K562 (cell line): ENCODE results near the gene BCL2L1. TPM values are rescaled to one million over a fixed set of nuclear protein-coding genes. Genes with fewer than 3 reads are reported as not detected.

Source experiments
- ATAC-seq: fragments of 200-7000 bp; cut with Tn5 transposase; 3 replicates; pipeline ENCODE4 v1.9.1; 2020; ENCODE audit warnings: moderate library complexity
- BruUV-seq: library from RNA; stranded (reverse); fragments of 400-500 nt; replicated peaks from 2 replicates; lab custom pipeline; 2021; lab: Mats Ljungman, UMichigan
- CTCF ChIA-PET: fragments of 300-600 bp; formaldehyde crosslinking; extraction: SDS; loops from one replicate; lab custom pipeline; 2021; ENCODE audit warnings: low intra/inter-chr PET ratio; lab: Yijun Ruan, JAX
- POLR2A ChIA-PET: fragments of 300-600, 350-650 bp; sonication (Branson Sonifier 250); formaldehyde crosslinking; extraction: SDS; loops from one replicate; lab custom pipeline; 2021; ENCODE audit warnings: antibody characterized with exemption, inconsistent platforms; lab: Yijun Ruan, JAX
- DNase-seq, 4 experiments: peaks; one replicate each; pipeline versions ENCODE4 v3.0.0 to v3.0.0-alpha.2; 2011 to 2018; ENCODE audit warnings: low spot score in 3 of 4, mixed read lengths in 3 of 4; ENCODE audit errors: extremely low read depth in 1 of 4
- FAIRE-seq: peaks from 2 replicates; lab custom pipeline; 2011; peaks lifted over from hg19 to GRCh38; lab: Jason Lieb, UNC
- H2AFZ ChIP-seq: 2 replicates; pipeline ENCODE4 v1.6.0; 2011; ENCODE audit warnings: low read depth, low read length, control low read depth, inconsistent platforms
- H3K27ac ChIP-seq: fragments of 200-600 bp; 3 replicates; pipeline ENCODE4 v1.8.0; 2011; ENCODE audit warnings: low read depth, mild to moderate bottlenecking, control low read depth, inconsistent platforms, low read length, moderate library complexity, mixed read lengths; ENCODE audit errors: extremely low read depth
- H3K27me3 ChIP-seq, 2 experiments: fragments of 300-600 bp in 1 of 2; 2 replicates in 1 of 2; 3 replicates in 1 of 2; pipeline versions ENCODE4 v1.6.0 to v1.8.0; 2011; ENCODE audit warnings: inconsistent platforms in 2 of 2, low read length in 2 of 2, mild to moderate bottlenecking in 1 of 2, mixed read lengths in 1 of 2, moderate library complexity in 1 of 2; ENCODE audit not compliant: control insufficient read depth in 2 of 2, insufficient read depth in 2 of 2
- H3K36me3 ChIP-seq: fragments of 300-600 bp; 3 replicates; pipeline ENCODE4 v1.8.0; 2011; ENCODE audit warnings: mild to moderate bottlenecking, low read length, inconsistent platforms; ENCODE audit not compliant: control insufficient read depth, insufficient read depth
- H3K4me1 ChIP-seq, 2 experiments: fragments of 200-600 bp in 1 of 2; replicated peaks in 1 of 2; 2 replicates in 1 of 2; 3 replicates in 1 of 2; pipeline versions ENCODE4 v1.5.1 to v1.8.0; 2011; ENCODE audit warnings: inconsistent platforms in 2 of 2, low read length in 2 of 2, mild to moderate bottlenecking in 1 of 2, mixed read lengths in 1 of 2, moderate library complexity in 1 of 2; ENCODE audit not compliant: control insufficient read depth in 2 of 2, insufficient read depth in 2 of 2
- H3K4me2 ChIP-seq: 2 replicates; pipeline ENCODE4 v1.6.1; 2011; ENCODE audit warnings: low read length, control low read depth, inconsistent platforms, mixed read lengths; ENCODE audit not compliant: insufficient read depth
- H3K4me3 ChIP-seq: fragments of 200-600 bp; sonication (generic), shearing (Covaris generic); 2 replicates; pipeline ENCODE4 v1.5.1; 2016; ENCODE audit warnings: control low read depth, inconsistent platforms
- H3K79me2 ChIP-seq: fragments of 200-600 bp; 3 replicates; pipeline ENCODE4 v1.8.0; 2011; ENCODE audit warnings: low read length, inconsistent platforms; ENCODE audit not compliant: control insufficient read depth, insufficient read depth
- H3K9ac ChIP-seq, 2 experiments: 2 replicates each; pipeline versions ENCODE4 v1.6.0 to v1.6.1; 2011; ENCODE audit warnings: low read depth in 2 of 2, low read length in 2 of 2, control low read depth in 1 of 2, inconsistent platforms in 1 of 2, mild to moderate bottlenecking in 1 of 2, mixed read lengths in 1 of 2; ENCODE audit not compliant: insufficient read depth in 1 of 2
- H3K9me1 ChIP-seq: one replicate; pipeline ENCODE4 v1.6.0; 2011; ENCODE audit warnings: inconsistent platforms, mild to moderate bottlenecking, low read length, moderate library complexity; ENCODE audit not compliant: control insufficient read depth, insufficient read depth
- H3K9me3 ChIP-seq: replicated peaks from 2 replicates; pipeline ENCODE4 v1.5.1; 2011; ENCODE audit warnings: low read depth, low read length, inconsistent platforms; ENCODE audit not compliant: control insufficient read depth, insufficient read depth
- H4K20me1 ChIP-seq: replicated peaks from 2 replicates; pipeline ENCODE4 v1.6.1; 2011; ENCODE audit warnings: low read length, inconsistent platforms, mixed read lengths; ENCODE audit not compliant: control insufficient read depth, insufficient read depth
- E2F4 ChIP-seq: sonication (generic); formaldehyde crosslinking; IDR thresholded peaks from 2 replicates; pipeline ENCODE4 v1.8.0; 2022; ENCODE audit warnings: mild to moderate bottlenecking, low read depth, missing genetic modification reagents
- HMGN3 ChIP-seq: IDR thresholded peaks from 2 replicates; pipeline ENCODE4 v1.6.1; 2011; ENCODE audit warnings: borderline replicate concordance, low read depth, mild to moderate bottlenecking, mixed read lengths, low read length; ENCODE audit not compliant: insufficient read length; ENCODE audit errors: extremely low read depth
- RFX5 ChIP-seq: IDR thresholded peaks from 2 replicates; pipeline ENCODE4 v1.6.1; 2011; ENCODE audit warnings: low read depth, mild to moderate bottlenecking, improper control_type of control experiment, low read length
- STAG1 ChIP-seq: sonication (generic); formaldehyde crosslinking; IDR thresholded peaks from 2 replicates; pipeline ENCODE4 v1.5.0; 2020; ENCODE audit warnings: missing genetic modification reagents, borderline replicate concordance
- TEAD2 ChIP-seq: fragments of 450-650 bp; IDR thresholded peaks from 2 replicates; pipeline ENCODE4 v1.6.1; 2016; ENCODE audit warnings: missing genetic modification characterization, control low read depth, missing compliant biosample characterization
- ZNF121 ChIP-seq: sonication (generic); formaldehyde crosslinking; conservative IDR thresholded peaks from 2 replicates; pipeline ENCODE4 v1.8.0; 2022; ENCODE audit warnings: missing genetic modification reagents
- ZNF143 ChIP-seq: sonication (generic); formaldehyde crosslinking; IDR thresholded peaks from 2 replicates; pipeline ENCODE4 v1.9.0; 2022; ENCODE audit warnings: mild to moderate bottlenecking, missing genetic modification reagents
- ZNF175 ChIP-seq: fragments of 200-800 bp; sonication (Bioruptor generic); IDR thresholded peaks from 2 replicates; pipeline ENCODE4 v1.6.1; 2016; ENCODE audit warnings: low read depth, mild to moderate bottlenecking, missing genetic modification characterization, missing compliant biosample characterization
- WGBS: fragments of 100-300 bp; shearing (Covaris generic); methylation state at CpG from one replicate; pipeline ENCODE4 v1.1.6; 2016; ENCODE audit warnings: low coverage, mixed read lengths; ENCODE audit not compliant: insufficient coverage; ENCODE audit errors: missing lambda C conversion rate; 5-methylcytosine and 5-hydroxymethylcytosine counted together
- in situ Hi-C: fragments of 300-500 bp; cut with MboI; formaldehyde crosslinking; loops from 4 replicates; pipeline ENCODE4 v1.15.0; 2018; ENCODE audit warnings: inconsistent platforms, mixed read lengths
- intact Hi-C: fragments of 100-400 bp; cut with micrococcal nuclease; formaldehyde crosslinking; loops from 2 replicates; pipeline ENCODE4 v1.14.2; 2022
- polyA plus RNA-seq, 8 experiments: library from polyadenylated mRNA; depleted of rRNA in 4 of 8; stranded (reverse) in 5 of 8; unstranded in 3 of 8; fragments of >200 nt; fragmentation: Nextera tagmentation in 2 of 8; fragmentation: Illumina TruSeq in 1 of 8; extraction: Ambion mirVana in 2 of 8; extraction: Trizol in 1 of 8; gene quantifications; 2 replicates each; pipeline versions ENCODE4 v1.2.1 to v1.2.3, GENCODE V29; 2011 to 2014; ENCODE audit warnings: inconsistent platforms in 1 of 8, missing spikeins in 1 of 8
- total RNA-seq, 7 experiments: library from RNA; depleted of rRNA in 6 of 7; stranded (reverse); fragments of >200 nt in 6 of 7; fragmentation: Illumina TruSeq in 2 of 7; extraction: Trizol in 2 of 7; gene quantifications; 2 replicates each; pipeline versions ENCODE4 v1.2.1 to v1.2.3, GENCODE V29; 2011 to 2021; ENCODE audit warnings: low replicate concordance in 1 of 7
- TF ChIP-seq, protein P1 (sequence below): fragments of 250-450 bp; sonication (Bioruptor Pico); IDR thresholded peaks from 2 replicates; pipeline ENCODE4 v1.4.0; 2020; ENCODE audit warnings: mild to moderate bottlenecking, moderate library complexity
- TF ChIP-seq, protein P2 (sequence below): fragments of 450-650 bp; IDR thresholded peaks from 2 replicates; pipeline ENCODE4 v1.6.1; 2017; ENCODE audit warnings: mild to moderate bottlenecking, moderate library complexity
- TF ChIP-seq, protein P3 (sequence below): fragments of 250-450 bp; sonication (Bioruptor Pico); IDR thresholded peaks from 2 replicates; pipeline ENCODE4 v1.5.0; 2021

The BCL2L1 gene
- total and polyA plus RNA-seq, 9 of the 15 experiments (the other 6 are each of a cell fraction or from before 2014, with no cell fraction given): 3.3 to 182 (median 120) TPM

DNA sequence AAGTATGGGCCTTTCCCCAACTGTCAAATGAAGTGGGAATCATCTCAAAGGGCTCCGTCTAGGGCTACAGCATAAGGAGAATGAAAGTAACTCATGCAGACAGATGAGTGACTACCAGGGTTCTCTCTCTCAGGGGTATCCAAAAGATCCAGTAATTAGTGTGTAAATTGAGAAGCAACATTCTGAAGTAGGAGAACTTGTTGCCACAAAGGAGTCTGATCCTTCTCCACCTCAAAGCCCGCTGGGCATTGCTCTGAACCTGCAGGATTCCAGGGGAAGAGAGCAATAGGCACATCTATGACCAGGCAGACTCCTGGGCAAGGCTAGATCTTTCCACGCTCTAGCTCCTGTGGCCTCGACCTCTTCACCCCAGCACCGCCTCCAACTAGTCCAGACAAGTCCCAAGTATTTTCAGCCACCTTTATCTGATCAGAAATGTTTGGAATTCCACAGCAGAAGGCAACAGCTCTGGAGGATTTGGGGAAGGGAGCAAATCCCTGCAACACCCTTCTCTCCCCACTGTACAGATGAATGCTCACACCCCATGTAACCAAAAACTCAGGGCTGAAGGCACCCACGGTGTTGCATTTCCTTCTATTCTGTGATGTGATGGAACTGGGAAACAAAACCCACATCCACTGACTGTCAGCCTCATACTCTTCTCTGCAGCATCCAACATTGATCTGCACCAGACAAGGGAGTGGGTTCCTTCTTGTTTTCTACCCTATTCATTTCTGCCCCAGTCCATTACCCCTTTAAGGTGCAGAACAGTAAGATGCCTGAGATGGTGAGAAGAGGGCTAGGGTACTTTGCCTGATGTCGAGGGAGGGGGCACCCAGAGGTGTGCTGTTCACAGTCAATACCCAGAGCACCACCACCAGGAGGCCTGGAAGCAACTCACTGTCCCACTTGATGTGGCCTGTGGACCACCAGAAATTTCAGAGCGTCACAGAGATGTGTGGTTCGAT, 44.0 kb downstream of the BCL2L1 start:
- DNase-seq: peak in 1 of 4 experiments; percentile 46
- no peak for ATAC-seq
- Histone ChIP-seq H3K9me3 (no peaks in the 10 kb centered on the region), H3K27ac (peak overlapping the region; percentile 71), H3K4me3 (no peak overlapping the region), H2AFZ (no peak overlapping the region), H4K20me1 (no peaks in the 10 kb centered on the region), H3K9me1 (no peaks in the 10 kb centered on the region), H3K9ac (peak overlapping the region; percentile 51 to 70; a peak in 2 of 4 replicates), H3K4me2 (peak overlapping the region; percentile 43), H3K27me3 (no peaks in the 10 kb centered on the region), H3K36me3 (peaks cover 83% of the 10 kb centered on the region), H3K79me2 (peaks cover 95% of the 10 kb centered on the region), H3K4me1 (peaks cover 68 to 92% of the 10 kb centered on the region in 2 experiments)
- POLR2A ChIA-PET: interaction anchor here (0.7 to 5.3 kb wide), 5 partner anchors 9 to 41 kb away, joined by 3 to 35 read pairs (median 4); no protein-coding TSS in a partner anchor
- intact Hi-C loops: no loop called here
- no TSS peak for BruUV-seq
- FAIRE-seq: no peak
- WGBS: 34% methylated on average over 9 of the region's 9 CpGs
- in situ Hi-C loops: no loop called here
- CTCF ChIA-PET: no interaction called here
- TF ChIP-seq STAG1 (CRISPR knock-in tag): no peak
- 0 out of 2 replicates have a peak, but pooled peaks have one; percentile 14 for TF ChIP-seq TEAD2 (tag)
- TF ChIP-seq, protein P1, sequence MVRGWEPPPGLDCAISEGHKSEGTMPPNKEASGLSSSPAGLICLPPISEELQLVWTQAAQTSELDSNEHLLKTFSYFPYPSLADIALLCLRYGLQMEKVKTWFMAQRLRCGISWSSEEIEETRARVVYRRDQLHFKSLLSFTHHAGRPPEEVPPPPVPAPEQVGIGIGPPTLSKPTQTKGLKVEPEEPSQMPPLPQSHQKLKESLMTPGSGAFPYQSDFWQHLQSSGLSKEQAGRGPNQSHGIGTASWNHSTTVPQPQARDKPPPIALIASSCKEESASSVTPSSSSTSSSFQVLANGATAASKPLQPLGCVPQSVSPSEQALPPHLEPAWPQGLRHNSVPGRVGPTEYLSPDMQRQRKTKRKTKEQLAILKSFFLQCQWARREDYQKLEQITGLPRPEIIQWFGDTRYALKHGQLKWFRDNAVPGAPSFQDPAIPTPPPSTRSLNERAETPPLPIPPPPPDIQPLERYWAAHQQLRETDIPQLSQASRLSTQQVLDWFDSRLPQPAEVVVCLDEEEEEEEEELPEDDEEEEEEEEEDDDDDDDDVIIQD (CRISPR knock-in tag): 0 out of 2 replicates have a peak, but pooled peaks have one; percentile 16
- TF ChIP-seq ZNF143 (CRISPR knock-in tag): no peak
- TF ChIP-seq HMGN3: no peak
- TF ChIP-seq, protein P2, sequence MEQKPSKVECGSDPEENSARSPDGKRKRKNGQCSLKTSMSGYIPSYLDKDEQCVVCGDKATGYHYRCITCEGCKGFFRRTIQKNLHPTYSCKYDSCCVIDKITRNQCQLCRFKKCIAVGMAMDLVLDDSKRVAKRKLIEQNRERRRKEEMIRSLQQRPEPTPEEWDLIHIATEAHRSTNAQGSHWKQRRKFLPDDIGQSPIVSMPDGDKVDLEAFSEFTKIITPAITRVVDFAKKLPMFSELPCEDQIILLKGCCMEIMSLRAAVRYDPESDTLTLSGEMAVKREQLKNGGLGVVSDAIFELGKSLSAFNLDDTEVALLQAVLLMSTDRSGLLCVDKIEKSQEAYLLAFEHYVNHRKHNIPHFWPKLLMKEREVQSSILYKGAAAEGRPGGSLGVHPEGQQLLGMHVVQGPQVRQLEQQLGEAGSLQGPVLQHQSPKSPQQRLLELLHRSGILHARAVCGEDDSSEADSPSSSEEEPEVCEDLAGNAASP: no peak
- TF ChIP-seq E2F4: no peak
- no peak for TF ChIP-seq ZNF175
- TF ChIP-seq, protein P3, sequence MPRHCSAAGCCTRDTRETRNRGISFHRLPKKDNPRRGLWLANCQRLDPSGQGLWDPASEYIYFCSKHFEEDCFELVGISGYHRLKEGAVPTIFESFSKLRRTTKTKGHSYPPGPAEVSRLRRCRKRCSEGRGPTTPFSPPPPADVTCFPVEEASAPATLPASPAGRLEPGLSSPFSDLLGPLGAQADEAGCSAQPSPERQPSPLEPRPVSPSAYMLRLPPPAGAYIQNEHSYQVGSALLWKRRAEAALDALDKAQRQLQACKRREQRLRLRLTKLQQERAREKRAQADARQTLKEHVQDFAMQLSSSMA: peak; percentile 35; the same call in 1 of the 2 replicates
- TF ChIP-seq RFX5: no peak
- no peak for TF ChIP-seq ZNF121 (CRISPR knock-in tag)
